Bronchial smooth muscle cell (primary cell): Measurements from ENCODE around the gene PBOV1. TPM values are rescaled to one million over a fixed set of nuclear protein-coding genes. Genes with fewer than 3 reads are reported as not detected.

Source experiments
- total RNA-seq: library from RNA; depleted of rRNA; stranded (reverse); fragments of >200 nt; gene quantifications from 2 replicates; pipeline ENCODE4 v1.2.1, GENCODE V29; 2014

PBOV1 gene
- not detected in 2 replicates for total RNA-seq

DNA sequence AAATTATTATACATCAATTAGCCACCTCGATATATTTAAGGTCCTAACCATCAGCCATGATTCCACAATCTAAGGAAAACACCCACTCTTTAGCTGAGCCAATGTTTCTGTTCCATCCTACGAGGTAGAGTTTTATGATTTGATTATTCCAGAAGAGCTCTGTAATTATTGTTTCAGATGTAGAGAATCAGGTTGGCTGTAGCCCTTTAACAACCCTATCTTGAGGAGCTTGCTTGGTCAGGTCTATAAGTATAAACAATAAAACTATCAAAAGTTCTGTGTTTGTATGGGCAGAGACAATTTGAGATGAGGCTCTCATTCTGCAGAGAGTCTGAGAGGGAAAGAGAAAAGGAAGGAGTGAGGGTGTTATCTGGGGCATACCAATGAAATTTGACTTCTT, at the start of gene PBOV1:
Gene PBOV1, minus strand, starts transcription at position 43 of the 400 bp plus-strand sequence. CDS start 96 bp downstream, outside the sequence.

Other genes starting within 250 kb of the PBOV1 start
- gene PERP, start 111.1 kb downstream of the PBOV1 start, total RNA-seq, result 18.6 and 29.8 TPM in 2 replicates
- under 0.01 TPM in 2 replicates for gene ARFGEF3, start 56.6 kb downstream of the PBOV1 start, total RNA-seq
- not detected in 2 replicates for gene SMIM28, start 159.4 kb upstream of the PBOV1 start, total RNA-seq
- gene HEBP2, start 185.7 kb upstream of the PBOV1 start, total RNA-seq, result 11.2 and 24.9 TPM in 2 replicates